ENCODE data around the gene WWTR1.

Gene WWTR1

GRCh38 chr3:149560001-149560400 is 97.8 kb downstream of the WWTR1 start:
- WGBS, result 90% methylated on average over 3 of the region's 3 CpGs
- Histone ChIP-seq H3K27ac (ENCODE audit: low read depth, low read length) (no peak overlapping the region), H3K36me3 (ENCODE audit: insufficient read depth, low read length) (no peaks in the 10 kb centered on the region), H3K4me3 (ENCODE audit: low read length) (no peak overlapping the region), H3K9me3 (ENCODE audit: insufficient read depth, low read depth, low read length) (no peaks in the 10 kb centered on the region), H3K9ac (ENCODE audit: low read depth, low read length) (no peak overlapping the region), H3K27me3 (ENCODE audit: insufficient read depth, low read length) (no peaks in the 10 kb centered on the region), H3K4me1 (ENCODE audit: insufficient read depth, low read length) (peaks cover 42% of the 10 kb centered on the region)

- no peak overlapping the region for H3K9ac ChIP-seq (ENCODE audit: low read depth, low read length)
- WGBS, result 100% methylated on average over 1 of the region's 1 CpG
- peaks cover 45% of the 10 kb centered on the region for H3K4me1 ChIP-seq (ENCODE audit: insufficient read depth, low read length)
- H3K9me3 ChIP-seq (ENCODE audit: insufficient read depth, low read depth, low read length), result no peaks in the 10 kb centered on the region
- no peaks in the 10 kb centered on the region for H3K27me3 ChIP-seq (ENCODE audit: insufficient read depth, low read length)
- no peak overlapping the region for H3K27ac ChIP-seq (ENCODE audit: low read depth, low read length)
- no peak overlapping the region for H3K4me3 ChIP-seq (ENCODE audit: low read length)
- H3K36me3 ChIP-seq (ENCODE audit: insufficient read depth, low read length), result no peaks in the 10 kb centered on the region
Measured at GRCh38 chr3:149559525-149559924, 98.3 kb downstream of the WWTR1 start.

- H3K36me3 ChIP-seq (ENCODE audit: insufficient read depth, low read length), result no peaks in the 10 kb centered on the region
- no peak overlapping the region for H3K27ac ChIP-seq (ENCODE audit: low read depth, low read length)
- H3K4me3 ChIP-seq (ENCODE audit: low read length), result no peak overlapping the region
- 93% methylated on average over 2 of the region's 2 CpGs for WGBS
- H3K9ac ChIP-seq (ENCODE audit: low read depth, low read length), result no peak overlapping the region
- H3K9me3 ChIP-seq (ENCODE audit: insufficient read depth, low read depth, low read length), result no peaks in the 10 kb centered on the region
- no peaks in the 10 kb centered on the region for H3K27me3 ChIP-seq (ENCODE audit: insufficient read depth, low read length)
- peaks cover 36% of the 10 kb centered on the region; the same call in 1 of the 2 replicates for H3K4me1 ChIP-seq (ENCODE audit: insufficient read depth, low read length)
Measured at GRCh38 chr3:149555927-149556326, 101.9 kb downstream of the WWTR1 start.

DNA sequence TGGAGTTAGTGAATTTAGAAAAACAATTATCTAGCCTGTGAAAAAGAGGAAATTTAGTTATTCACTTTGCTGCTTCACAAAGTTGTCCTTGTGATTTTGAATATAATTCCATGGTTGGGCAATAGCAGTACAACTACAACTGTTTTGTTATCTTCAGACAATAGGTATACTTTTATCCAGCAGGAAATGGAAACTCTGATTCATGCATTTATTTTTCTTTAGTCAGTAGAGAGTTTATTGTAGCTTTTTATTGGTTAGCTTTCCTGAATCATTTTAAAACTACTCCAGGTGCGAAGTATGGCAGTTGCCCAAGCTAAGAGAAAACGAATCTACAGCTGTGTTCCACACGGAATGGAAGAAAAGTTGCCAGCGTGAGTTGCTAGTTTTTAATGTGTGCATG is 103.0 kb downstream of the WWTR1 start:
- H3K9ac ChIP-seq (ENCODE audit: low read depth, low read length), result no peak overlapping the region
- H3K4me1 ChIP-seq (ENCODE audit: insufficient read depth, low read length), result peaks cover 33% of the 10 kb centered on the region; the same call in 1 of the 2 replicates
- WGBS, result 94% methylated on average over 4 of the region's 4 CpGs
- H3K27me3 ChIP-seq (ENCODE audit: insufficient read depth, low read length), result no peaks in the 10 kb centered on the region
- peak overlapping the region; percentile 20; the same call in 1 of the 2 replicates for H3K27ac ChIP-seq (ENCODE audit: low read depth, low read length)
- no peaks in the 10 kb centered on the region for H3K9me3 ChIP-seq (ENCODE audit: insufficient read depth, low read depth, low read length)
- H3K4me3 ChIP-seq (ENCODE audit: low read length), result no peak overlapping the region
- H3K36me3 ChIP-seq (ENCODE audit: insufficient read depth, low read length), result no peaks in the 10 kb centered on the region

DNA sequence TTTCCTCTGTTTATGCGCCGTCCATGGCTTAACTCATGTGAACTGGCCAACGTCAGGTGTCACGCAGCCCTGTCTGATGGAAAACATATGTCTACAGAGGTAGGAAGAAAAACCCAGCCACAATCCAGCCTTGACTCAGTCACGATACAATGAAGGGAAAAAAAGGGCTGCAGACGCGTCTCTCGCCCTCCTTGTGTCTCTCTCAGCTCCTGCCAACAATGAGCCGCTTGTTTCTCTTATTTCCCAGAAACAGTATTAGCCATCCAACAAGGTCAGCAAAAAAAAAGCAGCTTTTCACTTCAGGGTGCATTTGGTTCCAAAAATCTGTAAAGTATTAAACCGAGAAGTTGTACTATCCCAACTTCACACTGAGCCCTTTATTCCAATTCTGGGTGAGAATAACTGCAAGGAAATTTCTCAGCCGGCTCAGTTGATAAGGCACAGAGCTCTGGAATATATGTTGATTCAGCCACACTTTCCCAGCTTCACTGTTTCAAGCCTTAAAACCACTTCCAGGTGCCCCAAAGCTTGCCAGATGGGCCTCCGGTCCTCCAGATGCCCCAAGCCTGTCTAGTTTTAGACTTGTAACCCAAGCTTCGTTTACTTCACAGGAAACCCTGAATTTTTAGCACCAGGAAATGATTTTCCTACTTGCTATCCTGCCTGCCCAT is 103.9 kb downstream of the WWTR1 start:
- Histone ChIP-seq H3K36me3 (ENCODE audit: insufficient read depth, low read length) (no peaks in the 10 kb centered on the region), H3K9me3 (ENCODE audit: insufficient read depth, low read depth, low read length) (no peaks in the 10 kb centered on the region), H3K27me3 (ENCODE audit: insufficient read depth, low read length) (no peaks in the 10 kb centered on the region), H3K4me1 (ENCODE audit: insufficient read depth, low read length) (peaks cover 30% of the 10 kb centered on the region; the same call in 1 of the 2 replicates), H3K27ac (ENCODE audit: low read depth, low read length) (no peak overlapping the region), H3K4me3 (ENCODE audit: low read length) (no peak overlapping the region), H3K9ac (ENCODE audit: low read depth, low read length) (no peak overlapping the region)
- 88% methylated on average over 13 of the region's 13 CpGs for WGBS

DNA sequence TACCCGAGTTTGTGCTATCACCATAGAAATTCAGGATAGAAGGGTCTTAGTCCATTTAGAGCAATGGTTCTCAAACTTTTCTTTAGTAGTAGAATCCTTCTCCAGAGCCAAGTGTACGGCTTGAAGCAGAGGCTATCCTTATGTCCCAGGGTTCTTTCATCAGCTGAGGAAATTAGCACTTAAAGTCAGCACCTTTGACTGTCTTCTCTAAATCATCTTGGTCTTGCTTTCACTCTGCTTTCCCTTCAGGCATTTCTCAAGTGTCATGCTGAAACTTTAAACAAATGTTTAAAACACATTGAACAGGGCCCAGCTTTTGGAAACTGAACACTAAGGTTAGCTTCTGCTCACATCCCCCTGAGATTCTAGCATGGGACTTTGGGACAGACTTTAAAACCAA is 105.1 kb downstream of the WWTR1 start:
- H3K4me1 ChIP-seq (ENCODE audit: insufficient read depth, low read length), result peaks cover 42% of the 10 kb centered on the region
- H3K9ac ChIP-seq (ENCODE audit: low read depth, low read length), result no peak overlapping the region
- no peaks in the 10 kb centered on the region for H3K36me3 ChIP-seq (ENCODE audit: insufficient read depth, low read length)
- no peaks in the 10 kb centered on the region for H3K9me3 ChIP-seq (ENCODE audit: insufficient read depth, low read depth, low read length)
- H3K4me3 ChIP-seq (ENCODE audit: low read length), result no peak overlapping the region
- H3K27ac ChIP-seq (ENCODE audit: low read depth, low read length), result no peak overlapping the region
- 84% methylated on average over 2 of the region's 2 CpGs for WGBS
- H3K27me3 ChIP-seq (ENCODE audit: insufficient read depth, low read length), result no peaks in the 10 kb centered on the region

GRCh38 chr3:149551500-149551899 is 106.3 kb downstream of the WWTR1 start:
- H3K27ac ChIP-seq (ENCODE audit: low read depth, low read length), result no peak overlapping the region
- no peak overlapping the region for H3K4me3 ChIP-seq (ENCODE audit: low read length)
- no peaks in the 10 kb centered on the region for H3K9me3 ChIP-seq (ENCODE audit: insufficient read depth, low read depth, low read length)
- no peaks in the 10 kb centered on the region for H3K36me3 ChIP-seq (ENCODE audit: insufficient read depth, low read length)
- peaks cover 42% of the 10 kb centered on the region for H3K4me1 ChIP-seq (ENCODE audit: insufficient read depth, low read length)
- H3K27me3 ChIP-seq (ENCODE audit: insufficient read depth, low read length), result no peaks in the 10 kb centered on the region
- H3K9ac ChIP-seq (ENCODE audit: low read depth, low read length), result no peak overlapping the region

DNA sequence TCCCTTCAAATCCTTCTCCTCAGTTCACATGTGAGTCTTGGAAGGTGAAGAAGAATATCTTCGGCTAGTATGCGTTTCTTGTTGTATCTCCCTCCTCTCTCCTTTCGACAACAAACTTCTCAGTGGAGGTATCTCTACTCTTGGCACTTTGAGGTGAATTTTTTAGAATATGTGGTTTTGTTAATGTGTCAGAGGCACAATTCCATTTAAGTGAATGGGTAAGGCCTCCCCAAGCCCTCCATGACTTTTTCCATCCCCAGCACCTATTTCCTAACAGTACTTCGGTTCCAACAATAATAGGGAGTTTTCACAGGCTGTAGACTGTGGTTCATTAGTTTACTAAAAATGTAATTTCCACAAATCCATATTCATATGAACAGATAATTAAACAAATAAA is 109.2 kb downstream of the WWTR1 start:
- H3K4me1 ChIP-seq (ENCODE audit: insufficient read depth, low read length), result peaks cover 18% of the 10 kb centered on the region
- no peak overlapping the region for H3K9ac ChIP-seq (ENCODE audit: low read depth, low read length)
- H3K9me3 ChIP-seq (ENCODE audit: insufficient read depth, low read depth, low read length), result no peaks in the 10 kb centered on the region
- no peaks in the 10 kb centered on the region for H3K27me3 ChIP-seq (ENCODE audit: insufficient read depth, low read length)
- 92% methylated on average over 2 of the region's 4 CpGs for WGBS
- no peak overlapping the region for H3K4me3 ChIP-seq (ENCODE audit: low read length)
- peaks cover 4% of the 10 kb centered on the region; the same call in 1 of the 2 replicates for H3K36me3 ChIP-seq (ENCODE audit: insufficient read depth, low read length)
- no peak overlapping the region for H3K27ac ChIP-seq (ENCODE audit: low read depth, low read length)

GRCh38 chr3:149547954-149548668 is 109.7 kb downstream of the WWTR1 start:
- Histone ChIP-seq H3K9ac (ENCODE audit: low read depth, low read length) (no peak overlapping the region), H3K27ac (ENCODE audit: low read depth, low read length) (0 out of 2 replicates have a peak overlapping the region, but pooled peaks have one; percentile 6), H3K4me3 (ENCODE audit: low read length) (no peak overlapping the region)

GRCh38 chr3:149547413-149547812 is 110.4 kb downstream of the WWTR1 start:
- Histone ChIP-seq H3K9me3 (ENCODE audit: insufficient read depth, low read depth, low read length) (no peaks in the 10 kb centered on the region), H3K4me3 (ENCODE audit: low read length) (no peak overlapping the region), H3K9ac (ENCODE audit: low read depth, low read length) (no peak overlapping the region), H3K27me3 (ENCODE audit: insufficient read depth, low read length) (no peaks in the 10 kb centered on the region), H3K4me1 (ENCODE audit: insufficient read depth, low read length) (peaks cover 24% of the 10 kb centered on the region), H3K27ac (ENCODE audit: low read depth, low read length) (no peak overlapping the region), H3K36me3 (ENCODE audit: insufficient read depth, low read length) (peaks cover 7% of the 10 kb centered on the region)
- WGBS, result 91% methylated on average over 9 of the region's 9 CpGs

More at GRCh38 chr3:149547954-149548668, 109.7 kb downstream of the WWTR1 start:
- Histone ChIP-seq H3K4me1 (ENCODE audit: insufficient read depth, low read length) (peaks cover 17% of the 10 kb centered on the region), H3K27me3 (ENCODE audit: insufficient read depth, low read length) (no peaks in the 10 kb centered on the region), H3K9me3 (ENCODE audit: insufficient read depth, low read depth, low read length) (no peaks in the 10 kb centered on the region), H3K36me3 (ENCODE audit: insufficient read depth, low read length) (peaks cover 4% of the 10 kb centered on the region; the same call in 1 of the 2 replicates)
- WGBS, result 70% methylated on average over 12 of the region's 13 CpGs

DNA sequence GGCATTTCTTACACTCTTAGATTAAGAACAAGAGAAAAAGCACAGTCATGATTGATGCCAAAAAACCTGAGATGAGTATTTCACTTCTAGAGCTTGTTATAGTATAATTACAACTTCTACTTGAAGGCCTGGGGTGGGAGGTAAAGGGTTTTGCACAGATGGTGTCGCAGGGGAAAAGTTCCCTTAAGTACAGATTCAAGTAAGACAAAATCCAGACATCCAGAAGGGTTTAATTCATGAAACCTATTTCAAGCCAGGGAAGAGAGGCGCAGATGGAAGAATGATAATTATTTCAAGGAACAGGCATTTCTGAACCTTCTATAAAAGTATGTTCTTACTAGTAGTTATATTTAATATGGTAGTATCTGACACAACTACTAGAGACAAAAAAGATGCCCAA is 112.8 kb downstream of the WWTR1 start:
- Histone ChIP-seq H3K27me3 (ENCODE audit: insufficient read depth, low read length) (no peaks in the 10 kb centered on the region), H3K9ac (ENCODE audit: low read depth, low read length) (no peak overlapping the region), H3K4me1 (ENCODE audit: insufficient read depth, low read length) (peaks cover 27% of the 10 kb centered on the region), H3K27ac (ENCODE audit: low read depth, low read length) (no peak overlapping the region), H3K9me3 (ENCODE audit: insufficient read depth, low read depth, low read length) (no peaks in the 10 kb centered on the region), H3K36me3 (ENCODE audit: insufficient read depth, low read length) (peaks cover 23% of the 10 kb centered on the region), H3K4me3 (ENCODE audit: low read length) (no peak overlapping the region)
- WGBS, result 86% methylated on average over 1 of the region's 2 CpGs

Measured in HUES64 (cell line).